Endothelial cell of umbilical vein (primary cell): ENCODE measurements around the gene SLC25A30. TPM values are rescaled to one million over a fixed set of nuclear protein-coding genes. Genes with fewer than 3 reads are reported as not detected.
"Not testable (repeated sequence)": the region's sequence is repeated elsewhere in the genome, so short reads cannot be mapped to it uniquely, and the experiment has no call there.

ENCODE experiments used
- BruUV-seq: library from RNA; stranded (reverse); fragments of 400-500 nt; replicated peaks from 2 replicates; lab custom pipeline; 2021; lab: Mats Ljungman, UMichigan
- CTCF ChIA-PET: fragments of 300-600, 350-600 bp; sonication (Branson Sonifier 250); formaldehyde crosslinking; loops from one replicate; lab custom pipeline; 2021; ENCODE audit warnings: antibody characterized with exemption, inconsistent platforms; lab: Charles Lee
- POLR2A ChIA-PET: fragments of 300-600, 350-600 bp; sonication (Branson Sonifier 250); formaldehyde crosslinking; loops from one replicate; lab custom pipeline; 2021; ENCODE audit warnings: antibody characterized with exemption, inconsistent platforms; lab: Charles Lee
- DNase-seq: peaks from one replicate; pipeline ENCODE4 v3.0.0-alpha.2; 2011; ENCODE audit warnings: low read depth, low spot score
- FAIRE-seq: peaks from 2 replicates; lab custom pipeline; 2011; peaks lifted over from hg19 to GRCh38; lab: Jason Lieb, UNC
- H2AFZ ChIP-seq: 2 replicates; pipeline ENCODE4 v1.6.0; 2012; ENCODE audit warnings: low read depth, low read length, control low read depth, inconsistent platforms
- H3K27ac ChIP-seq: 2 replicates; pipeline ENCODE4 v1.5.1; 2011; ENCODE audit warnings: low read depth, mild to moderate bottlenecking, control low read depth, low read length, moderate library complexity; ENCODE audit not compliant: insufficient read depth
- H3K27me3 ChIP-seq, 2 experiments: 2 replicates each; pipeline versions ENCODE4 v1.6.0 to v1.6.1; 2011; ENCODE audit warnings: low read length in 2 of 2, mixed read lengths in 1 of 2; ENCODE audit not compliant: control insufficient read depth in 2 of 2, insufficient read depth in 2 of 2
- H3K36me3 ChIP-seq, 2 experiments: 2 replicates in 1 of 2; 3 replicates in 1 of 2; pipeline ENCODE4 v1.5.1; 2011; ENCODE audit warnings: low read length in 2 of 2, mild to moderate bottlenecking in 1 of 2, moderate library complexity in 1 of 2; ENCODE audit not compliant: control insufficient read depth in 2 of 2, insufficient read depth in 2 of 2; ENCODE audit errors: extremely low read depth in 1 of 2
- H3K4me1 ChIP-seq: 3 replicates; pipeline ENCODE4 v1.5.1; 2011; ENCODE audit warnings: mild to moderate bottlenecking, low read length; ENCODE audit not compliant: control insufficient read depth, insufficient read depth; ENCODE audit errors: extremely low read depth
- H3K4me2 ChIP-seq: 2 replicates; pipeline ENCODE4 v1.6.1; 2011; ENCODE audit warnings: low read length, control low read depth, mixed read lengths; ENCODE audit not compliant: insufficient read depth
- H3K4me3 ChIP-seq, 3 experiments: fragments of 200-600 bp in 1 of 3; sonication (generic), shearing (Covaris generic) in 1 of 3; replicated peaks in 1 of 3; 2 replicates each; pipeline ENCODE4 v1.5.1; 2011 to 2016; ENCODE audit warnings: control low read depth in 3 of 3, low read length in 3 of 3, mild to moderate bottlenecking in 2 of 3, inconsistent platforms in 1 of 3, low read depth in 1 of 3, moderate library complexity in 1 of 3; ENCODE audit not compliant: insufficient read depth in 1 of 3
- H3K79me2 ChIP-seq: 2 replicates; pipeline ENCODE4 v1.6.0; 2012; ENCODE audit warnings: low read length, inconsistent platforms; ENCODE audit not compliant: control insufficient read depth, insufficient read depth
- H3K9ac ChIP-seq: replicated peaks from 2 replicates; pipeline ENCODE3; 2011; ENCODE audit warnings: low read length, control low read depth; ENCODE audit not compliant: insufficient read depth; ENCODE audit errors: extremely low read depth
- H3K9me1 ChIP-seq: replicated peaks from 3 replicates; pipeline ENCODE4 v1.6.0; 2011; ENCODE audit warnings: mild to moderate bottlenecking, low read length; ENCODE audit not compliant: control insufficient read depth, insufficient read depth; ENCODE audit errors: extremely low read depth
- H3K9me3 ChIP-seq: replicated peaks from 2 replicates; pipeline ENCODE4 v1.5.1; 2012; ENCODE audit warnings: low read length, inconsistent platforms; ENCODE audit not compliant: control insufficient read depth, insufficient read depth
- H4K20me1 ChIP-seq: replicated peaks from 2 replicates; pipeline ENCODE3; 2011; ENCODE audit warnings: mild to moderate bottlenecking, low read length; ENCODE audit not compliant: control insufficient read depth, insufficient read depth; ENCODE audit errors: extremely low read depth
- EZH2 ChIP-seq: IDR thresholded peaks from 2 replicates; pipeline ENCODE4 v1.6.1; 2012; ENCODE audit warnings: borderline replicate concordance, low read depth, mild to moderate bottlenecking, moderate library complexity, low read length, inconsistent platforms; ENCODE audit not compliant: severe bottlenecking
- FOS ChIP-seq: IDR thresholded peaks from 2 replicates; pipeline ENCODE4 v1.6.1; 2011; ENCODE audit warnings: mild to moderate bottlenecking, low read length, moderate library complexity, borderline replicate concordance; ENCODE audit not compliant: insufficient read depth
- JUN ChIP-seq: IDR thresholded peaks from 2 replicates; pipeline ENCODE4 v1.6.1; 2011; ENCODE audit warnings: borderline replicate concordance, low read depth; ENCODE audit not compliant: insufficient read length, insufficient read depth
- POLR2A ChIP-seq: IDR thresholded peaks from 2 replicates; pipeline ENCODE4 v1.6.1; 2012; ENCODE audit warnings: low read depth, mild to moderate bottlenecking, control low read depth, low read length
- POLR2AphosphoS5 ChIP-seq: IDR thresholded peaks from 2 replicates; pipeline ENCODE4 v1.6.1; 2012; ENCODE audit warnings: low read depth, mild to moderate bottlenecking, control low read depth, low read length, moderate library complexity; ENCODE audit not compliant: insufficient read depth
- dilution Hi-C: fragments of 300-500 bp; cut with MboI; formaldehyde crosslinking; loops from one replicate; pipeline ENCODE4 v1.15.0; 2019; ENCODE audit warnings: low sequenced_read_pairs; ENCODE audit not compliant: extremely low pct_ligation_motif_present
- intact Hi-C: fragments of 100-400 bp; cut with micrococcal nuclease; formaldehyde crosslinking; loops from one replicate; pipeline ENCODE4 v1.10.0; 2022
- polyA plus RNA-seq, 4 experiments: library from polyadenylated mRNA; depleted of rRNA in 3 of 4; stranded (reverse) in 3 of 4; unstranded in 1 of 4; fragments of >200 nt; gene quantifications; 2 replicates each; pipeline versions ENCODE4 v1.2.1 to v1.2.3, GENCODE V29; 2011 to 2012; ENCODE audit warnings: missing spikeins in 1 of 4
- total RNA-seq: library from RNA; stranded (reverse); gene quantifications from 2 replicates; pipeline ENCODE4 v1.2.3, GENCODE V29; 2021
- TF ChIP-seq, protein P1 (sequence below): IDR thresholded peaks from 2 replicates; pipeline ENCODE4 v1.6.1; 2011; ENCODE audit not compliant: insufficient read depth, insufficient read length

Gene SLC25A30
- total and polyA plus RNA-seq, 2 donors (not counting 3 experiments of a cell fraction or from before 2014, with no cell fraction given) = 13.3 to 27.0 TPM

DNA sequence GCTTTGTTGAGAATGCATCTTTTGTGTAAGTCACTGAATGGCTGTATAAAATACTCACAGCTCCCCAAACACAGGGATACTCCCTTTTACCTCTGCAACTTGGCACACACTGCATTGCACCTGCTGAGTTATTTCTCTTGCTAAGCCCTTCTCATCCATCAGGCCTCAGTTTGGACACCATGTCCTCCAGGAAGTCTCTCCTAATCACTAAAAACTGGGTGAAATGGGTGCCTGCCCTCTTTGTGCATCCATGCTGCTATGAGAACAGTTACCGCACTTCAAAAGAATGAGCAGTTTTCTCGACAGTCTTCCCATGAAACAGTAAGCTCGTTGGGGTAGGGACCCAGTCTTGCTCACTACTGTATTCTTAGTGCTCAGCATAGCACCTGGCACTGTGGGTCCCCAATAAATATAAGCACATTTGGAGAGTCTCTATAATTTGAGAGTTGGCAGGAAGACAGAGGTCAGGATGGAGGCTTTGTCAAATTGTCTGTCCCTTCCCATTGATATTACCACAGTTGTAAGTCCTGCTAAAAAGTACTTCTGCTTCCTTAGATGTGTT is 4.6 kb upstream of the SLC25A30 start:
- POLR2A ChIA-PET = no interaction called here
- CTCF ChIA-PET = interaction anchor here (1.3 kb wide), 1 partner anchor 28 kb away, joined by 4 read pairs; no protein-coding TSS in a partner anchor
- no peak for DNase-seq
- TF ChIP-seq, protein P1, sequence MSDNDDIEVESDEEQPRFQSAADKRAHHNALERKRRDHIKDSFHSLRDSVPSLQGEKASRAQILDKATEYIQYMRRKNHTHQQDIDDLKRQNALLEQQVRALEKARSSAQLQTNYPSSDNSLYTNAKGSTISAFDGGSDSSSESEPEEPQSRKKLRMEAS = no peak
- no peak for TF ChIP-seq POLR2A
- no peak for TF ChIP-seq EZH2
- no peak for TF ChIP-seq JUN
- TF ChIP-seq POLR2AphosphoS5 = no peak
- Histone ChIP-seq H3K9me1 (no peaks in the 10 kb centered on the region), H4K20me1 (no peaks in the 10 kb centered on the region), H3K27ac (no peak overlapping the region), H3K79me2 (no peaks in the 10 kb centered on the region), H2AFZ (no peak overlapping the region), H3K9ac (no peak overlapping the region), H3K4me1 (no peaks in the 10 kb centered on the region), H3K27me3 (no peaks in the 10 kb centered on the region), H3K36me3 (no peaks in the 10 kb centered on the region), H3K4me3 (no peak overlapping the region), H3K9me3 (no peaks in the 10 kb centered on the region), H3K4me2 (no peak overlapping the region)
- FAIRE-seq = no peak
- intact Hi-C loops = no loop called here
- no TSS peak for BruUV-seq
- dilution Hi-C loops = no loop called here

DNA sequence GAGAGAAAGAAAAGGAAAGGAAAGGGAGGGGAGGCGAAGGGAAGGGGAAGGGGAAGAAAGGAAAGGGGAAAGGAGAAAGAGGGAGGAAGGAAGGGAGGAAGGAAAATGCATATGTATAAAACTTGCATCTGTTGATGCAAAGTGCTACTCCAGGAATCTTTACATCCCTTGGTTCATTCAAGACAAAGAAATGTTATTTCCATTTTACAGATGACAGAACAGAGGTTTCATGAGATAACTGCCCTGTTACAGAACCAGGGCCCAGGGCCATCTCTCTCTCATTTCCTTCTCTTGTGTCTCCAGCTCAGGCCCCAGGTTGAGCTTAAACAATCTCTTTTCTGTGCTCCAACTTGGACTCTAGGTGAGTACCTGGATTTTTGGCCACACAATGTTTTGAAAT is 1.8 kb upstream of the SLC25A30 start:
- Histone ChIP-seq H3K4me3 (no peak overlapping the region), H3K36me3 (no peaks in the 10 kb centered on the region), H2AFZ (no peak overlapping the region), H3K27ac (no peak overlapping the region), H3K4me1 (peaks cover 15% of the 10 kb centered on the region), H3K27me3 (no peaks in the 10 kb centered on the region), H3K79me2 (peaks cover 5% of the 10 kb centered on the region), H3K9me3 (no peaks in the 10 kb centered on the region), H4K20me1 (no peaks in the 10 kb centered on the region), H3K4me2 (no peak overlapping the region), H3K9ac (no peak overlapping the region), H3K9me1 (no peaks in the 10 kb centered on the region)
- intact Hi-C loops (no loop called here), dilution Hi-C loops (no loop called here)
- BruUV-seq = no TSS peak
- FAIRE-seq (no peak), DNase-seq (no peak)
- no peak for TF ChIP-seq POLR2A
- no peak for TF ChIP-seq FOS
- ChIA-PET CTCF (interaction anchor here (1.9 kb wide), 1 partner anchor 41 kb away, joined by 4 read pairs; no protein-coding TSS in a partner anchor), POLR2A (no interaction called here)

DNA sequence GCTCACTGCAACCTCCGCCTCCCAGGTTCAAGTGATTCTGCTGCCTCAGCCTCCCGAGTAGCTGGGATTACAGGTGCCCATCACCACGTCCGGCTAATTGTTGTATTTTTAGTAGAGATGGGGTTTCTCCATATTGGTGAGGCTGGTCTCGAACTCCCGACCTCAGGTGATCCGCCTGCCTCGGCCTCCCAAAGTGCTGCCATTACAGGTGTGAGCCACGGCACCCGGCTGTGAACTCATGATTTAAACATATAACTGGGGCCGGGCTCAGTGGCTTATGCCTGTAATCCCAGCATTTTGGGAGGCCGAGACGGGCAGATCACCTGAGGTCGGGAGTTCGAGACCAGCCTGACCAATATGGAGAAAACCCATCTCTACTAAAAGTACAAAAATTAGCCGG is 1.2 kb upstream of the SLC25A30 start:
- DNase-seq, H3K9ac ChIP-seq, FAIRE-seq, H3K27me3 ChIP-seq, H3K4me2 ChIP-seq, H2AFZ ChIP-seq, H4K20me1 ChIP-seq, dilution Hi-C loops, H3K9me1 ChIP-seq, BruUV-seq, H3K9me3 ChIP-seq, POLR2A ChIA-PET, H3K79me2 ChIP-seq, H3K27ac ChIP-seq, H3K36me3 ChIP-seq, H3K4me3 ChIP-seq, intact Hi-C loops: not testable (repeated sequence)
- CTCF ChIA-PET = interaction anchor here (1.9 to 2.5 kb wide), 2 partner anchors 21 to 42 kb away, joined by 4 to 9 read pairs; no protein-coding TSS in a partner anchor
- peaks cover 18% of the 10 kb centered on the region for H3K4me1 ChIP-seq
